Stimulated activated effector memory CD8-positive, alpha-beta T cell treated with anti-CD3 and anti-CD28 coated beads, Interleukin-12 subunit alpha, Interleukin-12 subunit beta, amount 100 ng/mL, for 72 hours (primary cell): ENCODE measurements around the gene DBX2.
"Not testable (repeated sequence)": the region's sequence is repeated elsewhere in the genome, so short reads cannot be mapped to it uniquely, and the experiment has no call there.

ENCODE experiments used
- ATAC-seq: fragments of 150-1000 bp; cut with Tn5 transposase; 2 replicates; pipeline ENCODE4 v1.10.0; 2021
- DNase-seq, 2 donors: peaks; one replicate each; pipeline ENCODE4 v3.0.0; 2021 to 2022; ENCODE audit warnings: low spot score in 2 of 2
- H3K27ac Mint-ChIP-seq: one replicate; pipeline ENCODE4 v1.8.0; 2022; ENCODE audit warnings: mild to moderate bottlenecking, mixed read lengths
- H3K36me3 Mint-ChIP-seq: one replicate; pipeline ENCODE4 v1.8.0; 2022; ENCODE audit warnings: mild to moderate bottlenecking, mixed read lengths
- H3K4me1 Mint-ChIP-seq: one replicate; pipeline ENCODE4 v1.8.0; 2022; ENCODE audit warnings: mixed read lengths
- H3K4me3 Mint-ChIP-seq: one replicate; pipeline ENCODE4 v1.8.0; 2022; ENCODE audit warnings: mild to moderate bottlenecking, mixed read lengths
- H3K9me3 Mint-ChIP-seq: one replicate; pipeline ENCODE4 v1.8.0; 2022; ENCODE audit warnings: mixed read lengths

The DBX2 gene

GRCh38 chr12:45042599-45042998 is 8.3 kb downstream of the DBX2 start:
- ATAC-seq (no peak), DNase-seq (no peak)
- no peaks in the 10 kb centered on the region for H3K4me1 Mint-ChIP-seq
- no peak overlapping the region for H3K27ac Mint-ChIP-seq
- H3K4me3 Mint-ChIP-seq = no peak overlapping the region
- H3K36me3 Mint-ChIP-seq = no peaks in the 10 kb centered on the region
- H3K9me3 Mint-ChIP-seq = no peaks in the 10 kb centered on the region

- H3K4me1 Mint-ChIP-seq = no peaks in the 10 kb centered on the region
- DNase-seq (no peak), ATAC-seq (no peak)
- H3K27ac Mint-ChIP-seq = no peak overlapping the region
- H3K9me3 Mint-ChIP-seq = no peaks in the 10 kb centered on the region
- H3K4me3 Mint-ChIP-seq = no peak overlapping the region
- H3K36me3 Mint-ChIP-seq = no peaks in the 10 kb centered on the region
Observed at GRCh38 chr12:45040977-45041376, 9.9 kb downstream of the DBX2 start.

- H3K36me3 Mint-ChIP-seq = no peaks in the 10 kb centered on the region
- H3K4me3 Mint-ChIP-seq = no peak overlapping the region
- DNase-seq = no peak
- H3K27ac Mint-ChIP-seq = no peak overlapping the region
- no peaks in the 10 kb centered on the region for H3K9me3 Mint-ChIP-seq
- H3K4me1 Mint-ChIP-seq = no peaks in the 10 kb centered on the region
- ATAC-seq = no peak
Observed at GRCh38 chr12:45039757-45040156, 11.1 kb downstream of the DBX2 start.

- Mint-ChIP-seq H3K4me1 (no peaks in the 10 kb centered on the region), H3K4me3 (no peak overlapping the region)
- DNase-seq = no peak
Observed at GRCh38 chr12:45034861-45035265, 16.0 kb downstream of the DBX2 start.

DNA sequence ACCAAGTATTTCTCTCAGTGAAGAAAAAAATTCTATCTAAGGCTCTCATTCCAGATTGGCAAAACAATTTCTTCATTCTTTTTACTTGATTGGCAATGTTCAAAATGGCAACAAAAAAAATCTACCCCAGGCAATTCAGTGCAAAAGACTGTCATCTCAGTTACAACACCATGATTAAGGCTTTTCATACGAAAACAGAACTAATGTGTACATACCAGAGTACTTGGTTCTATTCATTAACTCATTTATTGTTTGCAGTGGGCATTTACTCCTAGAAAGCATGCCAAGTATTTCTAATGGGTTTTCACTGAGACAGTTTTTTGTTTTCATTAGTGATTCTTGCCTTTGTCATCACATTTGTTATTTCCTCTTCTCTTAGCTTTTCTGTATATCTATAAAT is 33.0 kb downstream of the DBX2 start:
- Mint-ChIP-seq H3K9me3 (peaks cover 12% of the 10 kb centered on the region), H3K36me3 (no peaks in the 10 kb centered on the region), H3K4me3 (no peak overlapping the region), H3K27ac (no peak overlapping the region), H3K4me1 (no peaks in the 10 kb centered on the region)
- DNase-seq = no peak
- no peak for ATAC-seq

More at GRCh38 chr12:45034861-45035265, 16.0 kb downstream of the DBX2 start:
- ATAC-seq = no peak
- Mint-ChIP-seq H3K9me3 (no peaks in the 10 kb centered on the region), H3K27ac (no peak overlapping the region), H3K36me3 (no peaks in the 10 kb centered on the region)

DNA sequence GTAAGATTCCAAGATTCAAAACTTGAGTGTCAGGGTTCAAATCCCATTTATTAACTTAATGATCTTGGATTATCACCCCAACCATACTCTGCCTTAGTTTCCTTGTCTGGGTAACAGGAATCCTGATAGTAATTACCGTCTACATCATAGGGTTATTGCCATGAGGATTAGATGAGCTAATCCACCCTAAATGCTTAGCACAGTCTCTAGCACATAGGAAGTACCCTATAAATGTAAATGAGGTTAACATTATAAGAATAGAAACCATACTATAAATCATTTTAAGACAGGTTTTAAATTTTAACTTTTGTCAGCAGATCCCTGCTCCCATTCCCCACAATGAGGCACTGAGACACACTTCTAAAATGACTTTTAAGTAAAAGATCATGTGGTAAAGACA is 36.5 kb downstream of the DBX2 start:
- peaks cover 6% of the 10 kb centered on the region for H3K9me3 Mint-ChIP-seq
- H3K4me3 Mint-ChIP-seq = no peak overlapping the region
- ATAC-seq = no peak
- H3K27ac Mint-ChIP-seq = no peak overlapping the region
- DNase-seq = no peak
- H3K36me3 Mint-ChIP-seq = no peaks in the 10 kb centered on the region
- no peaks in the 10 kb centered on the region for H3K4me1 Mint-ChIP-seq

DNA sequence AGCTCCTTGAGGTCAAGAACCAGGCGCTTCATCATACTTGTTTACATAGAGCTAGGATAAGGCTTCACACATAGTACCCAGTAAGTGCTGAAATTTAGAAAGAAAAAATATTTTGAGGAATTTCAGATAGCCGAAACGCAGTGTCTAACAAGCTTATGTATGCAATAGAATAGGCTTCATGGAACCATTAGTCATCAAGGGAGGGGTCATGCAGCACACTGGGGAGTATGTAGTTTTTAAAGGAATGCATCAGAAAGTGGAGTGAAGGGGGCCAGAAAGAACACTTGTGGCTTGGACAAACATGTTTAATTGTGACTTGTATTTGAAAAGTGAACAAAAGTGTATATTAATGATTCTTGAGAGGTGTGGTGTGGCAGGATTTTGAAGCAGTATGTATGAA is 38.1 kb downstream of the DBX2 start:
- Mint-ChIP-seq H3K4me1 (no peaks in the 10 kb centered on the region), H3K36me3 (no peaks in the 10 kb centered on the region), H3K4me3 (no peak overlapping the region), H3K27ac (no peak overlapping the region), H3K9me3 (no peaks in the 10 kb centered on the region)
- DNase-seq (no peak), ATAC-seq (no peak)

- H3K27ac Mint-ChIP-seq = no peak overlapping the region
- no peaks in the 10 kb centered on the region for H3K9me3 Mint-ChIP-seq
- H3K4me1 Mint-ChIP-seq = no peaks in the 10 kb centered on the region
- no peak overlapping the region for H3K4me3 Mint-ChIP-seq
- H3K36me3 Mint-ChIP-seq = no peaks in the 10 kb centered on the region
- DNase-seq = no peak
- ATAC-seq = no peak
Observed at GRCh38 chr12:45010059-45010458, 40.8 kb downstream of the DBX2 start.

GRCh38 chr12:45008211-45008610 is 42.7 kb downstream of the DBX2 start:
- no peaks in the 10 kb centered on the region for H3K4me1 Mint-ChIP-seq
- no peak overlapping the region for H3K4me3 Mint-ChIP-seq
- H3K27ac Mint-ChIP-seq = no peak overlapping the region
- no peak for DNase-seq
- H3K36me3 Mint-ChIP-seq = no peaks in the 10 kb centered on the region
- no peaks in the 10 kb centered on the region for H3K9me3 Mint-ChIP-seq
- ATAC-seq = no peak

GRCh38 chr12:44999355-44999754 is 51.5 kb downstream of the DBX2 start:
- no peaks in the 10 kb centered on the region for H3K9me3 Mint-ChIP-seq
- DNase-seq = no peak
- H3K27ac Mint-ChIP-seq = no peak overlapping the region
- no peak overlapping the region for H3K4me3 Mint-ChIP-seq
- no peaks in the 10 kb centered on the region for H3K36me3 Mint-ChIP-seq
- H3K4me1 Mint-ChIP-seq = no peaks in the 10 kb centered on the region
- no peak for ATAC-seq

DNA sequence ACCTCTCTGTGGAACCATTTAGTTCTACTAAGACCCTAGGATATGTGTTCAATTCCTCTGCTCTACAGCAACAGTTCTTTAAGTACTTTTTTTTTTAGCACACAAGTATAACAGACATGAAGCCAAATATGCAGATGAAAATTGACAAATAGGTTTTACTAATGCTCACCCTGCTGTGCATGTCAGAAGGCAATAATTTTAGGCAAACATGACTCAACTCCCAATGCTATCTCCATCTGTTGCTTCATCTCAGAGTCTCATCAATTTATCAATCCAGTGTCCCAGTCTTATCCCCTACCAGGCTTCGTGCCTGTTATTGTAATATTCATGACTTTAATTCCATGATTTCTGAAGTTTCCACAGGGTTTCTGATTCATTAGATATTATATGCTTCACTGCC is 57.7 kb downstream of the DBX2 start:
- no peak overlapping the region for H3K27ac Mint-ChIP-seq
- no peaks in the 10 kb centered on the region for H3K4me1 Mint-ChIP-seq
- H3K4me3 Mint-ChIP-seq = no peak overlapping the region
- no peaks in the 10 kb centered on the region for H3K36me3 Mint-ChIP-seq
- H3K9me3 Mint-ChIP-seq = no peaks in the 10 kb centered on the region
- no peak for DNase-seq
- no peak for ATAC-seq

GRCh38 chr12:44984863-44985262 is 66.0 kb downstream of the DBX2 start:
- not testable (repeated sequence) for DNase-seq, H3K9me3 Mint-ChIP-seq, H3K27ac Mint-ChIP-seq, H3K4me3 Mint-ChIP-seq, ATAC-seq, H3K4me1 Mint-ChIP-seq, H3K36me3 Mint-ChIP-seq

DNA sequence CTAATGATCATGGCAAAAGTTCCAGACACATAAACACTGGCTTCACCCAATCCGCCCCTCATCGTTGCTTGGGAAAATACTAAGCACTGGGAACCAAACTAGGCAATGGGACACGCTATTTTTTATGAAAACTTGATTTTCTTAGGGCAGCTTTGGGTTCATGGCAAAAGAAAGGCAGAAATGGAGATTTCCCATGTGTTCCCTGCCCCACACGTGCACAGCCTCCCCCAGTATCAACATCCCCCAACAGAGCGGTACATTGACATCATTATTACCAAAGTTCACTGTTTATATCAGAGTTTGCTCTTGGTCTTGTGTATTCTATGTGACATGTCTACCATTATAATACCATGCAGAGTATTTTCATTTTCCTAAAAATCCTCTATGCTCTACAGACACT is 71.0 kb downstream of the DBX2 start:
- no peaks in the 10 kb centered on the region for H3K36me3 Mint-ChIP-seq
- H3K4me1 Mint-ChIP-seq = no peaks in the 10 kb centered on the region
- no peak overlapping the region for H3K4me3 Mint-ChIP-seq
- DNase-seq (no peak), ATAC-seq (no peak)
- no peak overlapping the region for H3K27ac Mint-ChIP-seq
- no peaks in the 10 kb centered on the region for H3K9me3 Mint-ChIP-seq

DNA sequence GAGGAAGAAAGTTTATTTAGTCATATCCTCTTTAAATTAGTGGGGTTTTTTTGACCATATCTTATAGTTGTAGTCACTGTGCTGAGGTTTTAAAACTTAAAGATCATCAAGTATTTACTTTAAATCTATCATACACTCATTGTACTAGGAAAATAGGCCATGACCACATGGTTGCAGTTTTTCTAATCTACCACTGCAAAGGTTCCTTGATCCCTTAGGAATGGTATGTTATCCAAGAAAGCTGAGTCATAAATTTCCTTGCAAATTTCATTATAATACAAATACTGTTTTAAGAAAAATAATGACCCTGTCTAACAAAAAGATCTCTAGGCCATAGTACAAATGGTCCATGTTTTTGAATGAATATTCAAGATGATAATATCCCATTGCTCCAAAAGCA is 74.7 kb downstream of the DBX2 start:
- no peaks in the 10 kb centered on the region for H3K9me3 Mint-ChIP-seq
- H3K36me3 Mint-ChIP-seq = no peaks in the 10 kb centered on the region
- no peaks in the 10 kb centered on the region for H3K4me1 Mint-ChIP-seq
- ATAC-seq (no peak), DNase-seq (no peak)
- H3K4me3 Mint-ChIP-seq = no peak overlapping the region
- no peak overlapping the region for H3K27ac Mint-ChIP-seq

GRCh38 chr12:44972746-44973421 is 78.0 kb downstream of the DBX2 start:
- peak; percentile 57 for ATAC-seq
- DNase-seq = no peak
- H3K4me1 Mint-ChIP-seq = no peaks in the 10 kb centered on the region
- no peaks in the 10 kb centered on the region for H3K36me3 Mint-ChIP-seq
- no peaks in the 10 kb centered on the region for H3K9me3 Mint-ChIP-seq
- H3K27ac Mint-ChIP-seq = no peak overlapping the region
- no peak overlapping the region for H3K4me3 Mint-ChIP-seq

DNA sequence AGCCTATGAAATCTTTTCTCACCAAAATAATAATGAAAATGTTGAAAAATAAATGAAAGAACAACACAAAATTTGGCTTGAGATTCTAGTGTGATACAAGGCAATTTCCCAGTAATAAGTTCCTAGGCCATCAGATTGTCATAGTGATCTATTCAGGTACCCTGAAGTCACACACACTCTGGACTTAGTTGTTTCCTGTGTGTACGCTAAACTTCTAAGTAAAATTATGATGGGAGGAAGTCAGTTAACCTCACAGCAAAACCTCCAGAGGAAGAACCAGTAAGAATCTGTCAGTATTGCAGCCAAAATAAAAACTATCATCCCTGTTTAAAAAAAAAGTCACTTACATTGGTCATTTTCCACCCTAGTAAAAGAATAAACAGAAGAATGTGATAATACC is 81.9 kb downstream of the DBX2 start:
- Mint-ChIP-seq H3K27ac (no peak overlapping the region), H3K36me3 (no peaks in the 10 kb centered on the region), H3K4me3 (no peak overlapping the region), H3K4me1 (no peaks in the 10 kb centered on the region), H3K9me3 (no peaks in the 10 kb centered on the region)
- ATAC-seq (no peak), DNase-seq (no peak)
